Left colon (tissue), 2 donors: Measurements from ENCODE around the gene ARL1. TPM values are rescaled to one million over a fixed set of nuclear protein-coding genes. Genes with fewer than 3 reads are reported as not detected.

Experiments
- ATAC-seq: fragments of 200-7000 bp; cut with Tn5 transposase; one replicate; pipeline ENCODE4 v1.9.1; 2020; ENCODE audit warnings: mild to moderate bottlenecking, moderate library complexity
- DNase-seq, 2 donors: peaks; one replicate each; pipeline ENCODE4 v3.0.0-alpha.2; 2020
- intact Hi-C, 2 donors: fragments of 100-400 bp; cut with DNase I in 1 of 2; cut with micrococcal nuclease in 1 of 2; formaldehyde crosslinking; loops; one replicate each; pipeline versions ENCODE4 v1.11.2 to v1.14.0; 2022; cut with DNase I, micrococcal nuclease
- total RNA-seq, 2 donors: library from RNA; stranded (reverse); fragmentation: NEBNext Ultra II Directional; extraction: Animal tissue kit (Norgen Biotek cat#: 25700); gene quantifications; one replicate each; pipeline ENCODE4 v1.2.1, GENCODE V29; 2021
- donor health status: DM: no; HTN: no; CAD: no.
- donor health status: DM: yes; HTN: yes; CAD: no.

Gene ARL1
- total RNA-seq, 2 donors from 2014 or later = 72.0 to 94.3 TPM

- intact Hi-C loops = no loop called here
- no peak for DNase-seq
- ATAC-seq = no peak
Measured at GRCh38 chr12:101351682-101352081, 55.9 kb downstream of the ARL1 start.

- intact Hi-C loops = no loop called here
Measured at GRCh38 chr12:101343893-101344292, 63.7 kb downstream of the ARL1 start.

More at GRCh38 chr12:101343893-101344292, 63.7 kb downstream of the ARL1 start:
- no peak for ATAC-seq
- DNase-seq = no peak

Other genes with a start within 250 kb of the ARL1 start
- gene SLC5A8, start 197.5 kb downstream of the ARL1 start, total RNA-seq = under 1 TPM; 0.06 to 0.15 TPM
- 1 to 10 TPM; 7.0 to 8.5 TPM for gene UTP20, start 127.7 kb downstream of the ARL1 start, total RNA-seq
- gene SPIC, start 67.6 kb upstream of the ARL1 start, total RNA-seq = under 1 TPM in 1 of 2 donors, not detected in 1; 0.39 TPM
- 10 to 100 TPM; 17.3 to 24.8 TPM for gene MYBPC1, start 187.2 kb upstream of the ARL1 start, total RNA-seq